PC-9 (cell line): Measurements from ENCODE around the gene NCAM2.

Source experiments
- CTCF ChIP-seq: fragments of 200-600 bp; sonication (generic); conservative IDR thresholded peaks from 2 replicates; pipeline ENCODE4 v1.6.1; 2017; ENCODE audit warnings: mixed run types, antibody characterized with exemption, mild to moderate bottlenecking, moderate library complexity
- EZH2 ChIP-seq: fragments of 200-600 bp; sonication (generic); IDR thresholded peaks from 2 replicates; pipeline ENCODE4 v1.8.0; 2017; ENCODE audit warnings: antibody characterized with exemption, low read depth

- TF ChIP-seq CTCF (no peak), EZH2 (no peak)
These were observed 326.1 kb downstream of the NCAM2 start for GRCh38 chr21:21324297-21324696.
